Parathyroid adenoma (tissue), 2 donors: Measurements from ENCODE around the gene ZNF644.

Experiments used
- H2AFZ ChIP-seq: fragments of 300-600 bp; sonication (generic); one replicate; pipeline ENCODE4 v1.7.0; 2017; ENCODE audit warnings: antibody characterized with exemption, mild to moderate bottlenecking
- H3K27ac ChIP-seq: fragments of 300-600 bp; sonication (generic); one replicate; pipeline ENCODE4 v1.7.0; 2017
- H3K27me3 ChIP-seq: fragments of 300-600 bp; sonication (generic); one replicate; pipeline ENCODE4 v1.7.0; 2017; ENCODE audit warnings: low read length; ENCODE audit not compliant: control insufficient read depth, insufficient read depth
- H3K36me3 ChIP-seq: fragments of 300-600 bp; sonication (generic); one replicate; pipeline ENCODE4 v1.7.0; 2017; ENCODE audit warnings: low read length; ENCODE audit not compliant: control insufficient read depth, insufficient read depth
- H3K4me1 ChIP-seq: fragments of 300-600 bp; sonication (generic); one replicate; pipeline ENCODE4 v1.7.0; 2017; ENCODE audit warnings: control low read depth
- H3K4me2 ChIP-seq: fragments of 300-600 bp; sonication (generic); one replicate; pipeline ENCODE4 v1.7.0; 2017; ENCODE audit warnings: low read length
- H3K4me3 ChIP-seq: fragments of 300-600 bp; sonication (generic); one replicate; pipeline ENCODE4 v1.7.0; 2017; ENCODE audit warnings: low read depth, low read length
- H3K79me2 ChIP-seq: fragments of 300-600 bp; sonication (generic); one replicate; pipeline ENCODE4 v1.7.0; 2017; ENCODE audit warnings: control low read depth
- H3K9ac ChIP-seq: fragments of 300-600 bp; sonication (generic); one replicate; pipeline ENCODE4 v1.7.0; 2017; ENCODE audit warnings: mild to moderate bottlenecking
- H3K9me3 ChIP-seq: fragments of 300-600 bp; sonication (generic); one replicate; pipeline ENCODE4 v1.7.0; 2017; ENCODE audit warnings: low read length; ENCODE audit not compliant: control insufficient read depth
- TF ChIP-seq, protein P1 (sequence below): fragments of 300-600 bp; sonication (generic); IDR thresholded peaks from one replicate; pipeline ENCODE4 v1.7.0; 2017; ENCODE audit warnings: antibody characterized with exemption, mild to moderate bottlenecking
- donor health status: primary hyperparathyroidism.

Gene ZNF644

DNA sequence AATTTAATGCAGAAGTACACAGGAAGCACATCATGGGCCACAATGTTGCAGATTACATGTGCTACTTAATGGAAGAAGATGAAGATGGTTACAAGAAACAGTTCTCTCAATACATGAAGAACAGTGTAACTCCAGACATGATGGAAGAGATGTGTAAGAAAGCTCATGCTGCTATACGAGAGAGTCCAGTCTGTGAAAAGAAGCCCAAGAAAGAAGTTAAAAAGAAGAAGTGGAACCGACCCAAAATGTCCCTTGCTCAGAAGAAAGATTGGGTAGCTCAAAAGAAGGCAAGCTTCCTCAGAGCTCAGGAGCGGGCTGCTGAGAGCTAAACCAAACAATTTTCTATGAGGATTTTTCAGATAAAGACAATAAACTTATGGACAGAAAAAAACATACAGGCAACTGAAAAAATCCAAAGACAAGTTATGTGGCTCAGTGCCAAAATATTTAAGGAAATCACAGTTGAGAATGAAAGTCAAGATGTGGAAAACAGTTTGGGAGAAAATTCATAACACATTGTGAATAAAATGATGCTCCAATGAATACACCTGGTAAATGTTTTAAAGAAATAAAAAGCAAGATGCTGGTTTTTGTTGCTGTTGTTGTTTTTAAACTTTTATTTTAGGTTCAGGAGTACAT, 2.8 kb upstream of the ZNF644 start:
- Histone ChIP-seq H3K36me3 (no peaks in the 10 kb centered on the region), H3K9ac (no peak overlapping the region), H2AFZ (no peak overlapping the region), H3K27ac (no peak overlapping the region), H3K9me3 (no peaks in the 10 kb centered on the region), H3K27me3 (no peaks in the 10 kb centered on the region), H3K79me2 (no peaks in the 10 kb centered on the region), H3K4me2 (no peak overlapping the region), H3K4me1 (no peaks in the 10 kb centered on the region), H3K4me3 (no peak overlapping the region)
- TF ChIP-seq, protein P1, sequence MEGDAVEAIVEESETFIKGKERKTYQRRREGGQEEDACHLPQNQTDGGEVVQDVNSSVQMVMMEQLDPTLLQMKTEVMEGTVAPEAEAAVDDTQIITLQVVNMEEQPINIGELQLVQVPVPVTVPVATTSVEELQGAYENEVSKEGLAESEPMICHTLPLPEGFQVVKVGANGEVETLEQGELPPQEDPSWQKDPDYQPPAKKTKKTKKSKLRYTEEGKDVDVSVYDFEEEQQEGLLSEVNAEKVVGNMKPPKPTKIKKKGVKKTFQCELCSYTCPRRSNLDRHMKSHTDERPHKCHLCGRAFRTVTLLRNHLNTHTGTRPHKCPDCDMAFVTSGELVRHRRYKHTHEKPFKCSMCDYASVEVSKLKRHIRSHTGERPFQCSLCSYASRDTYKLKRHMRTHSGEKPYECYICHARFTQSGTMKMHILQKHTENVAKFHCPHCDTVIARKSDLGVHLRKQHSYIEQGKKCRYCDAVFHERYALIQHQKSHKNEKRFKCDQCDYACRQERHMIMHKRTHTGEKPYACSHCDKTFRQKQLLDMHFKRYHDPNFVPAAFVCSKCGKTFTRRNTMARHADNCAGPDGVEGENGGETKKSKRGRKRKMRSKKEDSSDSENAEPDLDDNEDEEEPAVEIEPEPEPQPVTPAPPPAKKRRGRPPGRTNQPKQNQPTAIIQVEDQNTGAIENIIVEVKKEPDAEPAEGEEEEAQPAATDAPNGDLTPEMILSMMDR: no peak

DNA sequence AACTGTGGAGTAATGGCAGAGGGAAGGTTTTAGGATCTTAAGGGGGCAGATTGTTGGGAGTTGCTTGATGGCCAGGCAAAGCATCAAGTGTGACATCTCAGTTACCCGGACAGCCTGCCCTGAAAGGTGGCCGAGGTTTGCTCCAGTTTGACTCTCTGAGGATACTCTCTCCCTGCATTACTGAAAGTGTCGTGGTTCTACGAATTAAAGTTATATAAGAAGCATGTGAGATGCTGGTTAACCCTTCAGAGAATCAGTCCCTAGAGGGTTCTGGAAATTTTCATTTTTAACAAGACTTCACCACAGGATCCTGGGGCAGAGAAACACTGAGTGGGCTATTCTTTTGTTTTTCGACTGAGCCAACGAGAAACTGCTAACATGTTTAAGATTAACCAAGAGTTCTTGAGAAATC, 689 bp upstream of the ZNF644 start:
- Histone ChIP-seq H3K27me3 (no peaks in the 10 kb centered on the region), H3K4me2 (peak overlapping the region; percentile 69), H3K79me2 (no peaks in the 10 kb centered on the region), H3K27ac (peak overlapping the region; percentile 99), H3K4me1 (no peaks in the 10 kb centered on the region), H2AFZ (peak overlapping the region; percentile 83), H3K9me3 (no peaks in the 10 kb centered on the region), H3K9ac (no peak overlapping the region), H3K4me3 (peak overlapping the region; percentile 88), H3K36me3 (no peaks in the 10 kb centered on the region)
- TF ChIP-seq, protein P1: no peak

DNA sequence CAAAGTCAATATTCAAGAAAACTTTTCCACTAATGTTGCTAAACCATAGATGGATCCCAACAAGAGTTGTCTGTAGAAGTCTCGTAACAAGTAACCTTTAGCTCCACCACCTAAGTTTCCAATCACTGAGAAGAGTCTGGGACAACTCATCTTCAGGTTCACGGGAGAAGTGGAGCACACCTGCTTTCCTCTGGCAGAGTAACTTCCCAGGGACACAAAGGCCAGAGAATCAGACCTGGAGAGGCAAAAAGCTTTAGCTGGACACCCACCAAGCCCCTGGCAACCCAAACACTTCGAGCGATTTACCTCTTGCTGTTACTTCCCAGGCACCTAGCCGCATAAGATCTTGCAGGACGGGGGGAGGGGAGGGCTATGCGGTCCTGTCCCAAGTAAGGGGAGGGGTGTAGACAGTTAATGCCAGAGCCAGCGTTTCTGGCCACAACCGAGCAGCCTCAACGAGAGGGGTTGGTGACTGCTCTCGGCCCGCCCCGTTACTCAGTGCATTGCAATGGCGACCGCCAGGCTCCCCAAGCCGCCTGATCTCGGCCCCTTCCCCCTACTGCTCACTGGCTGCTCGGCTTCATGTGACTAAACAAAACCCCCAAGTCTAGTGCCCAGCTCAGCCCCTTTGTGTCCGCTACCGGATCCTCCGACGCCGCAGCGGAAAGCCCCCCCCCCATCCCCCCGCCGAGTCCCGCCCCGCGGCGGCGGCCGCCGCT, 709 bp downstream of the ZNF644 start:
- H3K9ac ChIP-seq: no peak overlapping the region
- no peaks in the 10 kb centered on the region for H3K27me3 ChIP-seq
- H3K4me3 ChIP-seq: peak overlapping the region; percentile 88
- peak overlapping the region; percentile 64 for H2AFZ ChIP-seq
- peak overlapping the region; percentile 99 for H3K27ac ChIP-seq
- TF ChIP-seq, protein P1: no peak
- H3K9me3 ChIP-seq: no peaks in the 10 kb centered on the region
- H3K79me2 ChIP-seq: peaks cover 2% of the 10 kb centered on the region
- H3K36me3 ChIP-seq: no peaks in the 10 kb centered on the region
- H3K4me2 ChIP-seq: peak overlapping the region; percentile 77
- H3K4me1 ChIP-seq: no peaks in the 10 kb centered on the region

DNA sequence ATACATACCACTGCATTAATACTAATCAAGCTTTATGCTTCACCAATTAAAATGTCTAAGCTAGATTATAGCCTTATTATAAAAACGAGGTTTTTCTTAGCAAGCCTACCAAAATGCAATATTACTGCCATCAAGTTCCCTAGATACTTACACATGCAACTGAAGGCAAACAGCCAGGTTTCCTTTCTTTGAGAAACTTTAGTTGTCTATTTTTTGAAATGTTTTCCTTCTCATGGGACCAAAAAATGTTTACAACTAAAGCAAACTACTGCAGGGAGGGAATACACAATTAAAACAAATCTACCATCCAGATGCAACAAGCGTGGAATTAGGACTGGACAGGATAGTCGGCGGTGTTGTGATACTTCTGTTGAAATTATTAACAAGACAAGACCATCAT, 1.3 kb downstream of the ZNF644 start:
- no peak overlapping the region for H2AFZ ChIP-seq
- TF ChIP-seq, protein P1: no peak
- no peaks in the 10 kb centered on the region for H3K36me3 ChIP-seq
- peak overlapping the region; percentile 88 for H3K4me3 ChIP-seq
- H3K9me3 ChIP-seq: no peaks in the 10 kb centered on the region
- no peaks in the 10 kb centered on the region for H3K27me3 ChIP-seq
- no peak overlapping the region for H3K27ac ChIP-seq
- no peak overlapping the region for H3K9ac ChIP-seq
- peaks cover 3% of the 10 kb centered on the region for H3K79me2 ChIP-seq
- H3K4me2 ChIP-seq: peak overlapping the region; percentile 77
- H3K4me1 ChIP-seq: no peaks in the 10 kb centered on the region
